ENCODE data around the gene OR8H1. TPM values are rescaled to one million over a fixed set of nuclear protein-coding genes. Genes with fewer than 3 reads are reported as not detected.

Gene OR8H1
- not detected in 2 replicates for total RNA-seq

GRCh38 chr11:56292154-56292553, at the start of gene OR8H1:
Gene OR8H1, minus strand, starts transcription at chr11:56292254. Its CDS starts 1,192 bp downstream, at chr11:56291062.

GRCh38 chr11:56314844-56315243, 22.8 kb upstream of the OR8H1 start, which contains the start of gene OR8K3:
Gene OR8K3, plus strand, starts transcription at chr11:56315144. Its CDS starts 3,163 bp downstream, at chr11:56318307.

DNA sequence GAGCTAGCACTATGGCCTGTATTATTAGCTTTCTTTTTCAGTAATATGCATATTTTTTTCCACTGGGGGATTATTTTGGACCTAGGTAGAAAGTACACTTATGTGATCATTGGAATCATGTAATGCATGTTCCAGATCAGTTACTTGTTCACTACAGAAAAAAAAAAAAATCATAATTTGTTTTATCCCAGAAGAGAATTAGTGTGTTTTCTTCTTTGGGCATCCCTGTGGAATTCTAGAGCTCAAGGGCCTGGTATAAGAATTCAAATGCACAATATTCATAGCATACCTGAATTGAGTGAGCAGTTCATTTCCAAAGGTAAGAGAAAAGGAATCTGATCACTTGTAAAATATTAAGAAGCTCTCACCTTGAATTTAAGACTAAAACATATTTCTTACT, 18.2 kb downstream of the OR8H1 start, which contains the start of gene OR5T1:
TSS of gene OR5T1 (plus strand) at position 301 of the 400 bp plus-strand sequence. CDS start 1,485 bp downstream, outside the sequence.

GRCh38 chr11:56251954-56252353, 40.1 kb downstream of the OR8H1 start, which contains the start of gene OR5T3:
Gene OR5T3, plus strand, starts transcription at chr11:56252254. Its CDS starts 0 bp downstream, at chr11:56252254.

Other genes with a start within 250 kb of the OR8H1 start
- gene OR8I2, start 198.9 kb downstream of the OR8H1 start, total RNA-seq: not detected in 2 replicates
- not detected in 2 replicates for gene OR8H2, start 188.6 kb downstream of the OR8H1 start, total RNA-seq
- gene OR8H3, start 169.9 kb downstream of the OR8H1 start, total RNA-seq: not detected in 2 replicates
- gene OR8J3, start 152.1 kb downstream of the OR8H1 start, total RNA-seq: not detected in 2 replicates
- gene OR8K5, start 131.9 kb downstream of the OR8H1 start, total RNA-seq: not detected in 2 replicates
- not detected in 2 replicates for gene OR5J2, start 115.6 kb downstream of the OR8H1 start, total RNA-seq
- gene OR5T2, start 58.0 kb downstream of the OR8H1 start, total RNA-seq: not detected in 2 replicates
- not detected in 2 replicates for gene OR5T3, start 40.0 kb downstream of the OR8H1 start, total RNA-seq
- not detected in 2 replicates for gene OR5T1, start 18.1 kb downstream of the OR8H1 start, total RNA-seq
- not detected in 2 replicates for gene OR8K3, start 22.9 kb upstream of the OR8H1 start, total RNA-seq
- gene OR8K1, start 53.8 kb upstream of the OR8H1 start, total RNA-seq: not detected in 2 replicates
- gene OR8J1, start 62.0 kb upstream of the OR8H1 start, total RNA-seq: not detected in 2 replicates
- not detected in 2 replicates for gene OR8U1, start 83.4 kb upstream of the OR8H1 start, total RNA-seq
- gene OR5AL1, start 120.4 kb upstream of the OR8H1 start, total RNA-seq: not detected in 2 replicates
- gene OR5M3, start 181.1 kb upstream of the OR8H1 start, total RNA-seq: not detected in 2 replicates
- gene OR5M8, start 199.1 kb upstream of the OR8H1 start, total RNA-seq: not detected in 2 replicates